CD8-positive, alpha-beta memory T cell (primary cell): ENCODE data around the gene MRPS35. TPM values are rescaled to one million over a fixed set of nuclear protein-coding genes. Genes with fewer than 3 reads are reported as not detected.

Experiments
- CTCF ChIA-PET: fragments of 350-600 bp; sonication (Branson Sonifier 250); formaldehyde crosslinking; loops from one replicate; lab custom pipeline; 2021; ENCODE audit warnings: antibody characterized with exemption; lab: Charles Lee
- POLR2A ChIA-PET: fragments of 350-600 bp; sonication (Branson Sonifier 250); formaldehyde crosslinking; loops from one replicate; lab custom pipeline; 2021; ENCODE audit warnings: antibody characterized with exemption; lab: Charles Lee
- DNase-seq, 5 donors: peaks; one replicate each; pipeline versions ENCODE4 v3.0.0 to v3.0.0-alpha.2; 2020 to 2022; ENCODE audit warnings: mixed read lengths in 1 of 5
- H3K27ac ChIP-seq: one replicate; pipeline ENCODE4 v1.7.0; 2013; ENCODE audit warnings: low read depth, mild to moderate bottlenecking, low read length, moderate library complexity
- H3K27me3 ChIP-seq: 2 replicates; pipeline ENCODE4 v1.7.0; 2013; ENCODE audit warnings: low read length, mild to moderate bottlenecking; ENCODE audit not compliant: insufficient read depth, poor library complexity, severe bottlenecking
- H3K36me3 ChIP-seq: 2 replicates; pipeline ENCODE4 v1.7.0; 2013; ENCODE audit warnings: mild to moderate bottlenecking, low read length, moderate library complexity; ENCODE audit not compliant: insufficient read depth
- H3K4me1 ChIP-seq: 2 replicates; pipeline ENCODE4 v1.7.0; 2013; ENCODE audit warnings: mild to moderate bottlenecking, low read length, moderate library complexity; ENCODE audit not compliant: insufficient read depth
- H3K4me3 ChIP-seq: 2 replicates; pipeline ENCODE4 v1.7.0; 2013; ENCODE audit warnings: mild to moderate bottlenecking, low read length
- H3K9me3 ChIP-seq: 2 replicates; pipeline ENCODE4 v1.7.0; 2013; ENCODE audit warnings: mild to moderate bottlenecking, low read length
- H3K27ac Mint-ChIP-seq, 8 donors: one replicate each; pipeline ENCODE4 v1.8.0; 2020 to 2021; ENCODE audit warnings: mixed read lengths in 8 of 8, mild to moderate bottlenecking in 6 of 8, inconsistent platforms in 3 of 8, moderate library complexity in 3 of 8
- H3K27me3 Mint-ChIP-seq, 2 donors: one replicate each; pipeline ENCODE4 v1.8.0; 2020 to 2021; ENCODE audit warnings: mixed read lengths in 2 of 2, mild to moderate bottlenecking in 1 of 2, moderate library complexity in 1 of 2
- H3K36me3 Mint-ChIP-seq, 3 donors: one replicate each; pipeline ENCODE4 v1.8.0; 2020 to 2021; ENCODE audit warnings: mixed read lengths in 3 of 3, inconsistent platforms in 1 of 3, mild to moderate bottlenecking in 1 of 3
- H3K4me1 Mint-ChIP-seq, 3 donors: one replicate each; pipeline ENCODE4 v1.8.0; 2020 to 2021; ENCODE audit warnings: mixed read lengths in 3 of 3, inconsistent platforms in 1 of 3, mild to moderate bottlenecking in 1 of 3
- H3K4me3 Mint-ChIP-seq, 7 donors: one replicate each; pipeline ENCODE4 v1.8.0; 2020 to 2021; ENCODE audit warnings: mixed read lengths in 7 of 7, mild to moderate bottlenecking in 6 of 7, moderate library complexity in 4 of 7, inconsistent platforms in 2 of 7
- H3K9me3 Mint-ChIP-seq, 5 donors: one replicate each; pipeline ENCODE4 v1.8.0; 2020 to 2022; ENCODE audit warnings: mixed read lengths in 5 of 5, mild to moderate bottlenecking in 3 of 5, moderate library complexity in 2 of 5, inconsistent platforms in 1 of 5
- polyA plus RNA-seq: library from polyadenylated mRNA; unstranded; fragments of 300-500 nt; fragmentation: Illumina TruSeq; gene quantifications from one replicate; pipeline ENCODE4 v1.2.3, GENCODE V29; 2021
- total RNA-seq, 2 experiments: library from RNA; stranded (reverse); gene quantifications; one replicate each; pipeline ENCODE4 v1.2.3, GENCODE V29; 2021

MRPS35 gene
- total and polyA plus RNA-seq, 3 experiments from 2014 or later: 54.9 to 63.4 (median 59.1) TPM

GRCh38 chr12:27780612-27781408 is 70.2 kb downstream of the MRPS35 start:
- no peaks in the 10 kb centered on the region for H3K27me3 Mint-ChIP-seq
- H3K27ac Mint-ChIP-seq: peak overlapping the region in 7 of 8 donors; percentile 47 to 84 (median 56)
- CTCF ChIA-PET: interaction anchor here (1.0 to 2.2 kb wide), 5 partner anchors 8 to 71 kb away, joined by 3 to 8 read pairs (median 4); no protein-coding TSS in a partner anchor

GRCh38 chr12:27781680-27782079 is 71.0 kb downstream of the MRPS35 start:
- H3K36me3 Mint-ChIP-seq: peaks cover 0 to 11% (median 10%) of the 10 kb centered on the region in 3 donors
- Histone ChIP-seq H3K4me1 (peaks cover 27% of the 10 kb centered on the region), H3K27me3 (no peaks in the 10 kb centered on the region), H3K9me3 (no peaks in the 10 kb centered on the region), H3K4me3 (no peak overlapping the region), H3K36me3 (no peaks in the 10 kb centered on the region), H3K27ac (no peak overlapping the region)
- peak overlapping the region in 3 of 8 donors; percentile 56 to 79 (median 78) for H3K27ac Mint-ChIP-seq
- H3K4me3 Mint-ChIP-seq: peak overlapping the region; percentile 82 to 91 (median 83)
- DNase-seq: no peak
- peaks cover 38 to 58% (median 51%) of the 10 kb centered on the region in 3 donors for H3K4me1 Mint-ChIP-seq
- CTCF ChIA-PET: no interaction called here
- no peaks in the 10 kb centered on the region for H3K27me3 Mint-ChIP-seq
- no peaks in the 10 kb centered on the region for H3K9me3 Mint-ChIP-seq
- POLR2A ChIA-PET: no interaction called here

More at GRCh38 chr12:27780612-27781408, 70.2 kb downstream of the MRPS35 start:
- peak overlapping the region; percentile 83 for H3K4me3 ChIP-seq
- Mint-ChIP-seq H3K9me3 (no peaks in the 10 kb centered on the region), H3K4me3 (peak overlapping the region; percentile 82 to 91 (median 83)), H3K36me3 (peaks cover 0 to 11% (median 9%) of the 10 kb centered on the region in 3 donors), H3K4me1 (peaks cover 33 to 52% (median 45%) of the 10 kb centered on the region in 3 donors)
- POLR2A ChIA-PET: interaction anchor here (1.1 kb wide), 1 partner anchor 41 kb away, joined by 5 read pairs; no protein-coding TSS in a partner anchor
- H3K27ac ChIP-seq: peak overlapping the region; percentile 65
- no peaks in the 10 kb centered on the region for H3K36me3 ChIP-seq
- no peaks in the 10 kb centered on the region for H3K27me3 ChIP-seq
- no peaks in the 10 kb centered on the region for H3K9me3 ChIP-seq
- H3K4me1 ChIP-seq: peaks cover 27% of the 10 kb centered on the region
- DNase-seq: peak in 3 of 5 donors; percentile 3 to 56 (median 6)

DNA sequence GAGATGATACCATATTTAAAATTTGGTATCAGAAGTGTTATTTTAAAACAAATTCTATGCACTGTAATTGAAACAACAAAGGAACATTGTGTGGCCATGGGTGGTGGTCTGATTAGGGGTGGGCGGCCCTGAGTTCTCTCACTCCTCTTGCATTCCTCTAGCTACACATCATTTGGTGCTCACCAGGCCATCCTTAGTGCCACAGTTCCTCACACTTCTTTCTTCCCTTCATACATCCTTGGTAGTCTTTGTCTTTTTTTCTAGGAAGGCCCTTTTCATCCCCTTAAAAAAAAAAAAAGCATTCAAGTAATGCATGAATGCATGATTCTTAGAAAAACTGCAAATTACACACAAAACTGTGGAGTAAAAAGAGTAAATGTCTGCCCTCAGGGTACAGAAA is 71.8 kb downstream of the MRPS35 start:
- H3K4me1 Mint-ChIP-seq: peaks cover 39 to 63% (median 53%) of the 10 kb centered on the region in 3 donors
- no peaks in the 10 kb centered on the region for H3K9me3 Mint-ChIP-seq
- Histone ChIP-seq H3K4me1 (peaks cover 27% of the 10 kb centered on the region), H3K27me3 (no peaks in the 10 kb centered on the region), H3K36me3 (no peaks in the 10 kb centered on the region), H3K27ac (no peak overlapping the region), H3K4me3 (no peak overlapping the region), H3K9me3 (no peaks in the 10 kb centered on the region)
- ChIA-PET CTCF (no interaction called here), POLR2A (no interaction called here)
- no peaks in the 10 kb centered on the region for H3K27me3 Mint-ChIP-seq
- peak overlapping the region; percentile 41 to 91 (median 83) for H3K4me3 Mint-ChIP-seq
- H3K36me3 Mint-ChIP-seq: peaks cover 0 to 11% (median 10%) of the 10 kb centered on the region in 3 donors
- DNase-seq: no peak
- peak overlapping the region in 3 of 8 donors; percentile 27 to 75 (median 56) for H3K27ac Mint-ChIP-seq

- H3K9me3 ChIP-seq: no peaks in the 10 kb centered on the region
- ChIA-PET CTCF (no interaction called here), POLR2A (no interaction called here)
- H3K9me3 Mint-ChIP-seq: no peaks in the 10 kb centered on the region
- peaks cover 47 to 75% (median 73%) of the 10 kb centered on the region in 3 donors for H3K4me1 Mint-ChIP-seq
- no peak overlapping the region for H3K27ac Mint-ChIP-seq
- no peak for DNase-seq
- H3K4me1 ChIP-seq: peaks cover 16% of the 10 kb centered on the region
- H3K36me3 Mint-ChIP-seq: peaks cover 0 to 23% (median 22%) of the 10 kb centered on the region in 3 donors
- no peaks in the 10 kb centered on the region for H3K27me3 Mint-ChIP-seq
- no peak overlapping the region for H3K4me3 ChIP-seq
- no peak overlapping the region for H3K27ac ChIP-seq
- H3K4me3 Mint-ChIP-seq: no peak overlapping the region
- no peaks in the 10 kb centered on the region for H3K27me3 ChIP-seq
- no peaks in the 10 kb centered on the region for H3K36me3 ChIP-seq
These were observed 75.4 kb downstream of the MRPS35 start for GRCh38 chr12:27785882-27786570.

DNA sequence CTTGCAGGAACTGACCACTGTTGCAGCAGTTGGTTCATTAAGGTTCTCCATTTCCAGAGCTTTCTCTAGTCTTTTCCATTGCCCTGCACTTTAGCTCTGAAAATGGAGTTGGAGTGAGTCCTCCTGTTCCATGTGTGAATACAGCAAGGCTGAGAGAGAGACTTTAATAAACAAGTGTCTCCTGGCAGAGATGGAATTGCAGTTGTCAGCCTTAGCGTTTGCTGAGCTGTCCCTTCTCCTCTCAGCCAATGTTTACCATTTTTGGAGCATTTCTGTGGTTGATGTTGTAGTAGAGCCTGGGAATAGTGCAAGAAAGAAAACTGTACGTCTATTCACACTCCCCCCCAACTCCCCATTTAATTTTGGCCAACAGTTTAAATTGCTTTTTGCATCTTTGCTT is 76.9 kb downstream of the MRPS35 start:
- no peaks in the 10 kb centered on the region for H3K9me3 Mint-ChIP-seq
- peaks cover 10 to 36% (median 24%) of the 10 kb centered on the region in 3 donors for H3K36me3 Mint-ChIP-seq
- POLR2A ChIA-PET: no interaction called here

DNA sequence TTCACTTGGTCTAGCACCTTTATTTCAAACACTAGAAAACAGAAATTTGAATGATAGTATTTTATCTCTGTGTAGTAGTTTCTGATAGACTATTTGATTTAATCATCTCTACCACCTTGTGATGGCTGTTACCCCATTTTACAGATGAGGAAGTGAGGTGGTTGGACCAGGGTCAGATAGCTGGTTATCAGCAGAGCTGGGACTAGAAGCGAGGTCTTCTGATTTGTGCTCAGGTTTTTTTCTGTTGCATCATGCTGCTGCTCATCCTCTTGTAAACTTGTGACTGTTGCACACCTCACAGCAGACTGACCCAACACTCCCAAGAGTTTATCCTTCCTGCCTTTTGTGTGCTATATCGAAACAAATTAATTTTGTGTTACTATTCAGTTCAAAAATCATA is 79.5 kb downstream of the MRPS35 start:
- H3K9me3 Mint-ChIP-seq: no peaks in the 10 kb centered on the region
- no peaks in the 10 kb centered on the region for H3K9me3 ChIP-seq
- DNase-seq: no peak
- no peaks in the 10 kb centered on the region for H3K27me3 ChIP-seq
- H3K4me1 Mint-ChIP-seq: peaks cover 22 to 47% (median 39%) of the 10 kb centered on the region in 3 donors
- POLR2A ChIA-PET: no interaction called here
- H3K4me3 ChIP-seq: no peak overlapping the region
- peak overlapping the region in 2 of 8 donors; percentile 12 to 24 for H3K27ac Mint-ChIP-seq
- H3K36me3 Mint-ChIP-seq: peaks cover 10 to 50% (median 20%) of the 10 kb centered on the region in 3 donors
- H3K4me3 Mint-ChIP-seq: no peak overlapping the region
- no peak overlapping the region for H3K27ac ChIP-seq
- CTCF ChIA-PET: no interaction called here
- H3K36me3 ChIP-seq: no peaks in the 10 kb centered on the region
- no peaks in the 10 kb centered on the region for H3K4me1 ChIP-seq
- no peaks in the 10 kb centered on the region for H3K27me3 Mint-ChIP-seq

More for the DNA sequence above, 76.9 kb downstream of the MRPS35 start:
- no peaks in the 10 kb centered on the region for H3K27me3 Mint-ChIP-seq
- no peaks in the 10 kb centered on the region for H3K36me3 ChIP-seq
- no peaks in the 10 kb centered on the region for H3K27me3 ChIP-seq
- H3K4me1 ChIP-seq: peaks cover under 1% of the 10 kb centered on the region
- H3K4me3 Mint-ChIP-seq: no peak overlapping the region
- CTCF ChIA-PET: no interaction called here
- no peak overlapping the region for H3K27ac Mint-ChIP-seq
- no peak overlapping the region for H3K4me3 ChIP-seq
- H3K9me3 ChIP-seq: no peaks in the 10 kb centered on the region
- no peak for DNase-seq
- H3K4me1 Mint-ChIP-seq: peaks cover 33 to 64% (median 58%) of the 10 kb centered on the region in 3 donors
- no peak overlapping the region for H3K27ac ChIP-seq

GRCh38 chr12:27794818-27795584 is 84.4 kb downstream of the MRPS35 start:
- Mint-ChIP-seq H3K27ac (peak overlapping the region in 2 of 8 donors; percentile 1), H3K4me1 (peaks cover 0 to 9% (median 1%) of the 10 kb centered on the region in 3 donors), H3K4me3 (no peak overlapping the region), H3K27me3 (no peaks in the 10 kb centered on the region), H3K9me3 (no peaks in the 10 kb centered on the region), H3K36me3 (peaks cover 10 to 72% (median 22%) of the 10 kb centered on the region in 3 donors)
- ChIA-PET POLR2A (no interaction called here), CTCF (interaction anchor here (1.0 kb wide), 1 partner anchor 11 kb away, joined by 3 read pairs; no protein-coding TSS in a partner anchor)
- Histone ChIP-seq H3K27ac (no peak overlapping the region), H3K4me1 (peaks cover under 1% of the 10 kb centered on the region), H3K4me3 (no peak overlapping the region), H3K36me3 (peaks cover 5% of the 10 kb centered on the region), H3K27me3 (no peaks in the 10 kb centered on the region), H3K9me3 (no peaks in the 10 kb centered on the region)
- DNase-seq: no peak
